GDM1 (cell line): Measurements from ENCODE around the gene BCAN.
"Not testable (repeated sequence)": the region's sequence is repeated elsewhere in the genome, so short reads cannot be mapped to it uniquely, and the experiment has no call there.

Source experiments
- DNase-seq: peaks from one replicate; lab custom pipeline; 2025; lab: John Stamatoyannopoulos, UW

BCAN gene

DNA sequence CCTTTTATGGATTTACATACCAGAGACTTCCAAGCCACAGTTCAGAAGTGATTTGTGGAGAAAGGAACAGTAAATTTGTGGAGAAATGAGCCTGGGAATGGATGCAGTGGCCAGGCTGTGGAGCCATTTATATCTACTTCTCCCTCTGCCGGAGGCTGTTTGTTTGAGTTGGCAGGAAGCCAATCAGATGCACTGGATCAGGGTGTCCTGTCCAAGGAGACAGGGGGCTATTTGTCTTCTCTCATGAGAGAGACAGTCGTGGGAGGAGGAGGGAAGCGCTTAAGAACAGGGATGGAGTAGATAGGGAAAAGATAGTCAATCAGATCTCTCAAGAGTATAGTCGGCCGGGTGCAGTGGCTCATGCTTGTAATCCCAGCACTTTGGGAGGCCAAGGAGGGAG is 25.5 kb upstream of the BCAN start:
- DNase-seq, result no peak

DNA sequence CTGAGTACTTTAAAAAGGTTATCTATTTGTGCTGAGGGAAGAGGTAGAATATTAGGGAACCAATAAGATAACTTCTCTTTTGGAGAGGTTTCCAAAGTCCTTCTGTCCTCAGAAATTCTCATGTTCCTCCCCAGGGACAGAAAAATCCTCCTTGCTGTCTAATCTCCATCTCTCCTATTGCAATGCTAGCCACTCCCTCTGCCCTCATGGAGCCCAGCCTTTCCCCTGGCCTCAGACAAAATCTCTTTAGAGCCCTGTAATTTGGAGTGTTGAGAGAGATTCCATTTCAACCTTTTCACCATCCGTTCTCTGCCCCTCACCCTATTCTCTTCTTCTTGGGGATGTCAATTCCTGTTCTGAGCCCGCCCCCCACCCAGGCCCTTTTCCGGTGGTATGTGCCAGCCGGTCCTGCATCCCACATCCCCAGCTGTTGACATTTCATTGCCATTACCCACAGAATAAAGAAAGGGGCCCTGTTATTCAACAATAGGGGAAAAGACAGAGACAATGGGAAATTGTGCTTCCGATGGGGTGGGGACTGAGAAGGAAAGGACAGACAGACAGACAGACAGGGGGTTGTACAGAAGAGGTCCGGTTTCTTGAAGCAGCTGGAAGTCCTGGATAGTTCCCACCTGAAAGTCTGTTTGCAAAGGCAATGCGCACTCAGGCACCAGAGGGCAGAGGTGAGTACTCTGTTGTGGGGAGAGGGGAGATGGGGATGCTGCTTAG is 22.9 kb upstream of the BCAN start, which contains the start of gene HAPLN2:
HAPLN2 (plus strand) TSS at position 563 of the 729 bp plus-strand sequence. CDS start 4,076 bp downstream, outside the sequence.
- DNase-seq, result no peak

DNA sequence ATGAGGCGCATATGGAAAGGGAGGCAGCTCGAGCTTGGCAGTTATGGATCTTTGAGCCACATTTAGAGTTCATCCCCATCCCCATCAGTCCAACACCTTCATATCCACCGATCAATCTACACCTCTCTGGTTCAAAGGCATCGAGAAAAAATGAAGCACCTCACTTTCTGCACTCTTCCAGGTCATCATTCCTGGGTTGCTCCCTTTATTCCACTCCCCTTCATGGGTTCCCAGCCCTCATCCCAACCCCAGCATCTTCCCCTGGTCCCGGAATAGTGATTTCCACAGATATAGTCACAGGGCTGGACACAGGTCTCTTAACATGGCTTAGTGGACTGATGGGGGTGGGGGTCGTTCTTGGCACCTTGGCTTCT is 22.3 kb upstream of the BCAN start:
- DNase-seq, result no peak

DNA sequence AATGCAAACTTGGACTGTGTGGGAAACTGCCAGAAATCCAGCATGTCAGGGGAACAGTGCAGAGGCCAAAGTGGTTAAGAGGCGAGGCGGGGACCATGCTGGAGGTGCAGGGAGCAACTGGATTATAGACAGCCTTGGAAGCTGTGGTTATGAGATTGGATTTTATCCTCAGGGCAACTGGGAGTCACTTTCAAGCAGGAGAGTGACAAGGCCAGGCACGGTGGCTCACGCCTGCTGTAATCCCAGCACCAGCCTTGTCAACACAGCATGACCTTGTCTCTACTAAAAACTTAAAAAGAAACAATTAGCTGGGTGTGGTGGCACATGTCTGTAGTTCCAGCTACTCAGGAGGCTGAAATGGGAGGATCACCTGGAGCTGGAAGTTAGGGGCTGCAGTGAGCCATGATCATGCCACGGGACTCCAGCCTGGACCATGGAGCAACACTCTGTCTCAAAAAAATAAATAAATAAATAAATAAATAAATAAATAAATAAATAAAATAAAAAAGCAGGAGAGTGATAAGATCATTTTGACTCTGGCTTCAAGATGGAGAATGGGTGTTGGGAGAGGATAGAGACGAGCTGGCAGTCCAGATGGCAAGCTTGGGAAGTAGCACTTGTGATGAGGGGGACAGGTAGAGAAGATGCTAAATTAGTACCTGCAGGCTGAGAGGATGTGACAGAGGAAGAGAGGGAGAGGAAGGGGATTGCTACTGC is 19.2 kb upstream of the BCAN start:
- DNase-seq, result no peak

DNA sequence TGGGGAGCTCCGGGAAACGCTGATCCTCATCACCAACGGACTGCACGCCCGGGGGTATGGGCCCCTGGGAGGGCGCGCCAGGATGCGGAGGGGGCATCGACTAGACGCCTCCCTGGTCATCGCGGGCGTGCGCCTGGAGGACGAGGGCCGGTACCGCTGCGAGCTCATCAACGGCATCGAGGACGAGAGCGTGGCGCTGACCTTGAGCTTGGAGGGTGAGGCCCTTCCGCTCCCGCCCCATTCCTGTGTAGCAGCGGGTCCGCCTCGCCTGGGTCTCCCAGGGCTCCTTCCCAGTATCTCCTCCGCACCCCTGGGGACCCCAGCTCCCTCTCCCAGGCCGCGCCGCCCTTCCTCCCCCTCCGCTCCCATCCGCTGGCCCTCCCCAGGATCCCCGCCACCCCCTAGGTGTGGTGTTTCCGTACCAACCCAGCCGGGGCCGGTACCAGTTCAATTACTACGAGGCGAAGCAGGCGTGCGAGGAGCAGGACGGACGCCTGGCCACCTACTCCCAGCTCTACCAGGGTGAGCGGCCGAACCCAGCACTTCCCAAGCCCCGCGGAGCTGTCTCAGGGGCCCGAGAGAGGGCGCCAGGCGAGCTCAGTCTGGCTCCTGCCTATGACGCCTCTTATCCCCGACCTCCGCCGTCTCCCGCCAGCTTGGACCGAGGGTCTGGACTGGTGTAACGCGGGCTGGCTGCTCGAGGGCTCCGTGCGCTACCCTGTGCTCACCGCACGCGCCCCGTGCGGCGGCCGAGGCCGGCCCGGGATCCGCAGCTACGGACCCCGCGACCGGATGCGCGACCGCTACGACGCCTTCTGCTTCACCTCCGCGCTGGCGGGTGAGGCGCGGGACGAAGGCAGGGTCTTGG is 17.7 kb upstream of the BCAN start:
- no peak for DNase-seq

DNA sequence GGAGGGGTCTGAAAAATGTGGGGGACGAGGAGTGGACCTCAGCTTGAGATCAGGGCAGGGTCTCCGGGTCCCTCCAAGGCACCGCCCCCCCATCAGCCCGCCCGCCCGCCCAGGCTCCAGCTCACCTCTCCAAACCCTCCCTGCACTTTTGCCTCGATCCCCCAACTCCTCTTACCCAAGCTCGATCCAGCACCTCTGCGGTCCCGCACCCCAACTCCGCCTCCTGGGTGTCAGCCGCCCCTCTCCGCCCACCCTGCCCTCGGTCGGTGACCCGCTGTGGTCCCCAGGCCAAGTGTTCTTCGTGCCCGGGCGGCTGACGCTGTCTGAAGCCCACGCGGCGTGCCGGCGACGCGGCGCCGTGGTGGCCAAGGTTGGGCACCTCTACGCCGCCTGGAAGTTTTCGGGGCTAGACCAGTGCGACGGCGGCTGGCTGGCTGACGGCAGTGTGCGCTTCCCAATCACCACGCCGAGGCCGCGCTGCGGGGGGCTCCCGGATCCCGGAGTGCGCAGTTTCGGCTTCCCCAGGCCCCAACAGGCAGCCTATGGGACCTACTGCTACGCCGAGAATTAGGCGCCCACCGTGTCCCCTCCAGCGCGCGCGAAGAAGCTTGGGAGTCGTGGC is 17.0 kb upstream of the BCAN start:
- no peak for DNase-seq

DNA sequence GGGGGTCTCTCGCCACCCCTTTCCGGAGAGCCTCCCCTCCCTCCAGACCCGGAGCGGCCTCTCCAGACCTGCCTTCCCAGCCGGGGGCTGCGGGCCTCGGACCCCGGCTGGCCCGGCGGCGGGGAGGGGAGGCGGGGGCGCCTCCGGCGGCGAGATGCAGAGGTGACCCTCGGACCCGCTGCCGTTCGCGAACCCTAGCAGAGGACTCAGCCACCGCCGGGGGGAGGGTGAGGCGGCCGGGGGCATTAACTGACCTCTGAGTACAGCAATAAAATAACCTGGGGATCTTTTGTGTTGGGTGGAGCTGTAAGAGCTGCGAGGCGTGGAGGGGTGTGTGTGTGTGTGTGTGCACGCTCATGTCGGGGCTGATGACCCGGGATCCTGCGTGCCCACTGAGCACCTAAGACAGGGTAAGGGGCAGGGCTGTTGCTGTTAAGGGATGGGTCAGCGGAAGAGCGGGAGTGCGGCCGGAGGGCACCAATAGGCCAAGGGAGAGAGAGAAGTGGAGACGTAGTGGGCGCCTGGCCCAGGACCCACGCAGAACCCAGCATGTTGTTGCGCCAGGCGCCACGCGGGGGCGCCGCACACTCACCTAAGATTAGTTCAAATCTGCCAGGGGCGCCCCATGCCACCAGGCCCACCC is 16.4 kb upstream of the BCAN start:
- peak; percentile 35 for DNase-seq

DNA sequence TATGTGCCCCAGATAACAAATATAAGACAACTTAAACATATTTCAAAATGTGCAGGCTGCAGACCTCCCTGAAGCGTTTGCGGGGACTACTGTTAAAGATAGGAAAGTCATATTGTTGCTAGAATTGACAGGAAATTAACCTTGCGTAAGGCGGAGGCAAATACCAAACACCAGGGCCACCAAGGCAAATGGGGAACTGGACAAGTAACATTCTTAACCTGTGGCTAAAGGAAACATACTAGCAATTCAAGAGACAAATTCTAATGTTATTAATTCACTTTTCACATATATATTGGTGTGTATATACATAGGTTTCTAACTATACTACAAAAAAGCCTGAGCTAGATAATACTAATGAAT is 15.9 kb upstream of the BCAN start:
- no peak for DNase-seq

DNA sequence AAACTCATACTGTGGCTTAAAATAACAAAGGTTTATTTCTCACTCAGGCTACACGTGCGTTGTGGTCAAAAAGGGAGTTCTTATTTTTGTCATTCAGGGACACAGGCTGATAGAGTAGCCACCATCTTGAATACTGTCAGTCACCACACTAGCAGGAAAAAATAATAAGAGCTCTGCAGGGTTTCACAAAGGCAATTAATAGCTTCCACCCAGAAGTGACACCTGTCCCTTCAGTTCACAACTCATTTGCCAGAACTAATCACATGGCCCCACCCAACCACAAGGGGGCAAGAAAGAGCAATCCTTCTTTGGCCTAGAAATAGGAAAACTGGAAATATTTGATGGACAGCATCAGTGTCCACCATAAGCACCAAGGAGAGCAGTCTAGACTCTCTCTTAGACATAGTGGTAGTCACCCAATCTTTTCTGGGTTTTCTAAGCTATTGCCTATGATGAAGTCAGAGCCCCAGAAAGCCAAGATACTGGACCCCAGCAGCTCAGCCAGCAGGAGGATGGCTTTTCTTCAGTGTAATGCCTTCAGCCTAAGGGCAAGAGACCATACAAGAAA is 14.5 kb upstream of the BCAN start:
- no peak for DNase-seq

DNA sequence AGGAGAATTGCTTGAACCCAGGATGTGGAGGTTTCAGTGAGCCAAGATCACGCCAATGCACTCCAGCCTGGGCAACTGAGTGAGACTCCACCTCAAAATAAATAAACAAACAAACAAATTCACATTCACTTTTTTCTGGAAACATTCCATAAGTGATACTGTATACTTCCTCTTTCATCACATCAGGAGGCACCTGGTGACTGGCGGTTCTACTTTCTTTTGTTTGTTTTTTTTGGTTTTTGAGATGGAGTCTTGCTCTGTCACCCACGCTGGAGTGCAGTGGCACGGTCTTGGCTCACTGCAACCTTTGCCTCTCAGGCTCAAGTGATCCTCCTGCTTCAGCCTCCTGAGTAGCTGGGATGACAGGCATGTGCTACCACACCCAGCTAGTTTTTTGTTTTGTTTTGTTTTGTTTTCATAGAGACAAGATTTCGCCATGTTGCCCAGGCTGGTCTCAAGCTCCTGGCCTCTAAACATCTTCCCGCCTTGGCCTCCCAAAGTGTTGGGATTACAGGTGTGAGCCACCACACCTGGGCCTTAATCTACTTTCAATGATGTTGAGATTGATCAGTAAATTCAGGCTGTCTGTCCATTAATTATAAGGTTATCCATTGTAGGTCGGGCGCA is 12.0 kb upstream of the BCAN start:
- no peak for DNase-seq

DNA sequence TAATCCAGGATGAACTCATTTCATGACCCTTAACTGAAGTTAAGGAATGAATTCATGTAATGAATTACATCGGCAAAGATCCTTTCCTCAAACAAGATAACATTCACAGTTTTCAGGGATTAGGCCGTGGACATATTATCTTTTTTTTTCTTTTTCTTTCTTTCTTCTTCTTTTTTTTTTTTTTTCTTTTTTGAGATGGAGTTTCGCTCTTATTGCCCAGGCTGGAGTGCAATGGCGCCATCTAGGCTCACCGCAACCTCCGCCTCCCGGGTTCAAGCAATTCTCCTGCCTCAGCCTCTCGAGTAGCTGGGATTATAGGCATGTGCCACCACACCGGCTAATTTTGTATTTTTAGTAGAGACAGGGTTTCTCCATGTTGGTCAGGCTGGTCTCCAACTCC is 10.8 kb upstream of the BCAN start:
- not testable (repeated sequence) for DNase-seq

DNA sequence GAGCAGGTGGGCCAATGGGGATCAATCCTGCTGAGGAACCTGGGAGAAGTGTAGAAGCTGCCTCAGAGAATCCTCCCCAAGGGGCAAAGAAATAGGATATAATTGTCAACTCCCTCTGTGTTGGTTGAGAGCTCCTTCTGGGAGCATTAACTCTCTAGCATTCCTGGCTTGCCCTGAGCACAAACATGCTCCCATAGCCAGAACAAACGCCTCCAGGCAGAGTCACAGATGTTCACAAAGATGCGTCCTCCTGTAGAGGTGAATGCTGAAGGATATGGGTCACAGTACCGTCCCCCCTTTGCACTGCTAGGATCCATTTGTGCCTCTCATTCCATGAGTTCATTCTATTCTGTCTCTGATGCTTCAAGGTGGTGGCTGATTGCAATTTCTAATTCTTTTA is 9.6 kb upstream of the BCAN start:
- no peak for DNase-seq

DNA sequence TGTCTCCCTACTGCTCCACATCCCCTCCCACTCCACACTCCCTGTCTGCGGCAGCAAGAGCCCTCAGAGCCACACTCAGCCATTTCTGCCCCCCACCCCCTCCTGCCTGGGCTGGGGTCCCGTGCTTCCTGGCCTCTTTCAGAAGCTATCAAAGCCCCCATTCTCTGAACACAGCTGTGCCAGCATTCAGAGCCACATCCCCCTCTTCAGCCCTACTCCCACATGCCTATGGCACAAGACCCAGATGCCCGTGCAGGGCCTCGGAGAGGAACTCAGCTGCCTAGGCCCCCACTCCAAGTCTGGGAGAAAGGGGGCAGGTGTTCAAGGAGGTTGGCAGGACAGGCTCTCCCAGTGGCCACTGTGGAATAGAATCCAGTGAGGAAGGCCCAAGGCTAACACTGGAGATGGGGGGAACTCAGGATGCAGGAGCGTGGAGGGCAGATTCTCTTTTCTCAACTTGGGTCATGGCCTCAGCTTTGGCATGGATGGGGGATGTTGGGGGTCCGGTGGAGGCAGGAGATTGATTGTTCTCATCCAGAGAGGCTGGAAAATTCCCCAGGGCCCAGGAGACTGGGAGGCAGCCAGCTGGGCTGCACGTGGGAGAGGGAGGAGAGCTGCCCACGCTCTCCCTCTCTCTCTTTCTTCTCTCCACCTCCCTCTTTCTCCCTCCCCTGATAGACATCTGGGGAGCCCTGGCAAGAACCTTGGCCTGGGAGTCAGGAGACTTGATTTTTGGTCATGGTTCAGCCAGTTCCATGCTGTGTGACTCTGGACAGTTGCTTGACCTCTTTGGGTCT is 3.5 kb upstream of the BCAN start:
- DNase-seq, result no peak

DNA sequence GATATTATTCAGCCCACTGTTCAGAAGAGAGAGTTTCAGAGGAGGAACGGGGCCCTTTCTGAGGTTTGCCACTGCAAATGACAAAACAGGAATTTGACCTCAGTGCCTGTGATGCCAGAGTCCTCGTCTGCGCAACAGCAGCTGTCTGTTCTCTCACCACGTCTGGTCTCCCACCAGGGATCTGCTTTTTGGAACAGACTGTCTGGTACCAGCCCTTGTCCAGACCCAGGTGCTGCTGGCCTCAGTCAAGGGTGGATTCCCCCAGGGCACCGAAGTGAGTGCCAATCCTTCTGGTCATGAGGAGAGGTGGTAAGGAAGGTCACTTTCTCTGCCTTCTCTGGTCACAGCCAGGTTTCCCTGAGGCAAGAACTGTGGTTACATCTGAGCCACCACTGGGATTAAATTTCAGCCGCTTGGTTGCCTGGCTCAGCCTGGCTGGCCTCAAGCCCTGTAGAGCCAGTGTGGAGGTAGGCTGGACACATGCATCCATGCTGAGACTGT is 2.3 kb upstream of the BCAN start:
- no peak for DNase-seq

DNA sequence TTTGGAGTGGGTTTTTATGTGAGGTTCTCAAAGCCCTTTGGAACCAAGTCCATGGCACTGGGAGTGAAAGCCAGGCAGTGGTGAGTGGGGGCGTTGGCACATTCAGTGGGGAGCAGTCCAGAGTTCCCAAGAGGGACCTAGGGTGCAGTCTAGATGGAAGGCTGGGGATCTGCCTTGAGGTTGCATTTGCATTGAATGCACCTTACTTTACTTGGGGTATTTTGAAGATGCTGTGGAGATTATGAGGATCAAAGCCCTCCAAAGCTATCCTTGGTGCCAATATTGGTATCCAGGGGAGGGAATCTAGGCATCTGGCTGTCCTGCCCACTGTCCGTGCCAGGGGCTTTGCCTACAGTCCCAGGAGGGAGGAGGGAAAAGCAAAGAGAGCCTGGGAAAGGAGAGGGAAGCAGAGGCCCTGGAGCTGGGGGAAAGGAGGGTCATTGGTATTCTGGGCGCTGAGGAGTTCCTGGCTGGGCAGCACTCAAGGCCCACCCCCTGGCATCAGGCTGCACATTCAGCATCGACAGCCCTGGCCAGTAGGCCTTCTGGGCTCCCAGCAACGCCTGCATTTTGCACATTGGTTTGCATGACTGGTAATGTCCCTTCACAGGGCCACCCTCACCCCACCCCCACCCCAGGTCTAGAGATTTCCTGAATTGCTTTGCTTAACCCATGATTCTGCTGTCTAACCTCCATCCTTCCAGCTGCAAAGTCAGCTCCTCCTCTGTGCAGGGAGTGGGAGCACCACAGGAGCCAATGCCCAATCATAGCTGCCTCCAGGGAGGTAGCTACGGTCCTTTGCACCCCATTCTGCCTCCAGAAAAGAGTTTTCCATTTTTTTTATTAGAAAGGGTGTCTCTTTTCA is 843 bp upstream of the BCAN start:
- DNase-seq, result no peak

DNA sequence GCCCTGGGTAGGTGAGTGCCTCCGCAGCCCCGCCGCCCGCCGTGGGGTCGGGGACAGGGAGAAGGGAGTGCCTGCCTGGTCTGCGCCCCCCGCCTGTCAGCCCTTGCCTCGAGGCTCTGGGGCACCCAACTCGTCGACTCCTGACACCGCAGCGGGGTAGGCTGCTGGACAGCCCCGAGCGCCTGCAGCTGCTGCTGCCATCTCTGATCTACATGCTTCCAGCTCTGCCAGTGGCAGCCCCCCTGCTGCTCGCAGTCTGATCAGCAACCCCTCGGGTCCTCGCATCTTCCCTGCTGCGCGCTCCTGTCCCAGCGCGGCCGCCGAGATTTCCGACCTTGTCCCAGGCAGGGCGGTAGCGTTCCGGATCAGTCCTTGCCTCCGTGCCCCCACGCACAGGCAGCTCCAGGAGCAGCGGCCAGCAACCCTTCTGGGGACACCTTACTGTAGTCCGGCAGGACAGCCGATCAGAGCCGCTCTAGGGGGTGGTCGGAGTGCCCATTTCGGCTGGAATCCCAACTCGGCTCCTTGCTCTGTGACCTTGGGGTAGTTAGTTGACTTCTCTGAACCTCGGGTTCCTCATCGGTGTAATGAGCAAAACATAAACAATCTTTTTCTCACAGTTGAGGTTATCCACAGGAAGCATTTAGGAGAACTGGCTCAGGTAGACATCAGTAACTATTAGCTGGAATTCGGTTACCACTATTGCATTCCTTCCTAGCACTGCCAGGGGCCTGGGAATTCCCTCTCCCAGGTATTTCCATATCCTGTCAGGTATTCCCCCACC is 540 bp downstream of the BCAN start:
- no peak for DNase-seq

DNA sequence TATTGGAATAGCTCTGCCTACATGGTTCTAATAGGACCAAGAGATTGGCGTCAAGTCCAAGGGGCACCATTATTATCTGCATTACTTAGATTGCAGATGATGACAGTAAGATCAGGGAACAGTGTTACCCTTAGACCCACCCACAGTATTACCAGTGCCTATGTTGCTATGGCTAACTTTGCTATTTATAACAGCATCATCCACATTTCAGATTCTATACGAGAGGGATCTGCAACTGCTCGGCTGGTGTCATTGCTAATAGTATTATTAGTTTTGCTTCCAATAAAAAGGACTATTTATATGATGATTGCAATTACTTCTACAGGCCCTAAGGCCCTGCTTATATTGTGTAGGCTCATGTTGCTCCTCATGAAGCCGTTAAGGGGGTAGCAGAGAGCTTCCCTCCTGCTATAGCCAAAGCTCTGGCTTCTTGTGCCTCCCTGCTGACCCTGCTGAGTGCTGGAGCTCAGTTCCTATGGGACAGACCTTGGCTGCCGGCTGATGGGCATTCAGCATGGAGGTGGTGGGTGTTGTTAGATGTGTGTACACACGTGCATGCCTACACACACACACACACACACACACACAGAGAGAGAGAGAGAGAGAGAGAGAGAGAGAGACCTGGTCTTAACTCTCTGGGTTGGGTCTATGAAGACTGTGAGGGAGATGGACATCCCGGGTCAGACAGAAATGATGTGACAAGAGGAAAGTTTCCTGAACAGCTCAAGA is 1.3 kb downstream of the BCAN start:
- DNase-seq, result no peak

DNA sequence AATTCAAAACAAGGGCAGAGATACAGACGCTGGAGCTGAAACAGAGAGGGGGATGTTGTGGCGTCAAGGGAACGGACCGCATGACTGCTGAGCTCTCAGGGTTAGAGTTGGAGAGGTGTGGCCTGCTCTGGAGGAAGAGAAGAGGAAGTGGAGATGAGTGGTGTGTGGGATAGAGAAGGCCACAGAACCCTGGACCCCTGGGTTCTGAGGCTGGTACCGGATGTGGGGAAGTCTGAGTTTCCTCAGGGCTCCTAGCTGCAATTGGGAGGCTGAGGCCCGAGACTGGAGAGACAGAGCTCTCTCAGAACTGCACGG is 1.8 kb downstream of the BCAN start:
- peak; percentile 85 for DNase-seq
